Smooth muscle cell (in vitro differentiated cells): ENCODE results near the gene GPBAR1. TPM values are rescaled to one million over a fixed set of nuclear protein-coding genes. Genes with fewer than 3 reads are reported as not detected.

ENCODE experiments used
- DNase-seq: peaks from one replicate; lab custom pipeline; 2025; ENCODE audit not compliant: unreplicated experiment; lab: John Stamatoyannopoulos, UW
- H2AFZ ChIP-seq: fragments of 200-600 bp; sonication (generic); 2 replicates; pipeline ENCODE4 v1.6.0; 2016; ENCODE audit warnings: antibody characterized with exemption, low read depth, mild to moderate bottlenecking
- H3F3A ChIP-seq: fragments of 200-600 bp; sonication (generic); 2 replicates; pipeline ENCODE4 v1.6.0; 2017; ENCODE audit warnings: antibody characterized with exemption, low read depth
- H3K27ac ChIP-seq: fragments of 200-600 bp; sonication (generic); 2 replicates; pipeline ENCODE4 v1.5.1; 2016; ENCODE audit warnings: low read depth, mild to moderate bottlenecking
- H3K27me3 ChIP-seq: fragments of 200-600 bp; sonication (generic); 2 replicates; pipeline ENCODE4 v1.6.1; 2016; ENCODE audit warnings: low read depth, mild to moderate bottlenecking
- H3K36me3 ChIP-seq: fragments of 200-600 bp; sonication (generic); 2 replicates; pipeline ENCODE4 v1.5.1; 2016; ENCODE audit warnings: low read depth
- H3K4me1 ChIP-seq: fragments of 200-600 bp; sonication (generic); 2 replicates; pipeline ENCODE4 v1.5.1; 2016; ENCODE audit warnings: low read depth
- H3K4me2 ChIP-seq: fragments of 200-600 bp; sonication (generic); 2 replicates; pipeline ENCODE4 v1.6.0; 2016; ENCODE audit warnings: mild to moderate bottlenecking
- H3K4me3 ChIP-seq: fragments of 200-600 bp; sonication (generic); 2 replicates; pipeline ENCODE4 v1.5.1; 2016; ENCODE audit warnings: mild to moderate bottlenecking
- H3K79me2 ChIP-seq: fragments of 200-600 bp; sonication (generic); 2 replicates; pipeline ENCODE4 v1.6.0; 2016; ENCODE audit warnings: low read depth, mild to moderate bottlenecking
- H3K9ac ChIP-seq: fragments of 200-600 bp; sonication (generic); 2 replicates; pipeline ENCODE4 v1.6.0; 2016; ENCODE audit warnings: low read depth
- H3K9me3 ChIP-seq: fragments of 200-600 bp; sonication (generic); replicated peaks from 2 replicates; pipeline ENCODE4 v1.5.1; 2016; ENCODE audit warnings: low read depth
- H4K20me1 ChIP-seq: fragments of 200-600 bp; sonication (generic); 2 replicates; pipeline ENCODE4 v1.6.0; 2016; ENCODE audit warnings: low read depth
- CTCF ChIP-seq: fragments of 200-600 bp; sonication (generic); IDR thresholded peaks from 2 replicates; pipeline ENCODE4 v1.5.1; 2017; ENCODE audit warnings: borderline replicate concordance, mild to moderate bottlenecking, antibody characterized with exemption; ENCODE audit not compliant: insufficient read depth, poor library complexity, severe bottlenecking
- WGBS: methylation state at CpG from one replicate; pipeline ENCODE4 v1.1.7; 2016; ENCODE audit warnings: low lambda C conversion rate; 5-methylcytosine and 5-hydroxymethylcytosine counted together
- polyA plus RNA-seq: library from polyadenylated mRNA; unstranded; fragments of >200 nt; fragmentation: Nextera tagmentation; extraction: Ambion mirVana; gene quantifications from 2 replicates; pipeline ENCODE4 v1.2.1, GENCODE V29; 2016
- total RNA-seq: library from RNA; depleted of rRNA; stranded (reverse); fragments of >200 nt; gene quantifications from 2 replicates; pipeline ENCODE4 v1.2.3, GENCODE V29; 2014

The GPBAR1 gene
- total and polyA plus RNA-seq, 2 experiments from 2014 or later: 1.3 to 1.6 TPM

- WGBS: 97% methylated on average over 14 of the region's 14 CpGs
- Histone ChIP-seq H3K4me1 (peaks cover 10% of the 10 kb centered on the region), H3K79me2 (peaks cover 55% of the 10 kb centered on the region), H3K27ac (no peak overlapping the region), H3K4me2 (no peak overlapping the region), H3F3A (peaks cover 18% of the 10 kb centered on the region), H3K4me3 (no peak overlapping the region), H4K20me1 (peaks cover 22% of the 10 kb centered on the region), H3K9ac (no peak overlapping the region), H2AFZ (no peak overlapping the region), H3K9me3 (no peaks in the 10 kb centered on the region), H3K27me3 (no peaks in the 10 kb centered on the region), H3K36me3 (no peaks in the 10 kb centered on the region)
- TF ChIP-seq CTCF: no peak
- DNase-seq: no peak
These were observed 19.6 kb downstream of the GPBAR1 start for GRCh38 chr2:218280260-218280870.

DNA sequence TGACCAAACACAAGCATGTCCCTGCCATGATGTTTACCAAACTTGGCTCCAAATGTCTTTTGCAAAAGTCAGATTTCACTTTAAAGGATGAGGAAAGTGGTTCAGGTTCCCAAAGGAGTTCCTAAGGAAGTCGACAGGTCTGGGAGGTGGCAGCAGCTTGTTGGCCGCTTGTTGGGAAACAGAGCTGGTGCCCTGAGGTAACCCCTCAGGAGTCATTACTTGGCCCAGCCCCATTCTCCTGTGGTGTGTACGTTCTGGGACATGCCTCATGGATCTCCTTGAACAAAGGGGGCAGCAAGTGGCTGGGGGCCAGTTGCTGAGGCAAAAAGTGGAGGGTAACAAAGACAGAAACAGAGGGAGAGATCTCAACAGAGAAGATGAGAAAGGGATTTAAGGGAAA lies 20.6 kb downstream of the GPBAR1 start:
- Histone ChIP-seq H3K9me3 (no peaks in the 10 kb centered on the region), H2AFZ (no peak overlapping the region), H4K20me1 (peaks cover 22% of the 10 kb centered on the region), H3K27ac (peak overlapping the region; percentile 100), H3K4me1 (peaks cover 19% of the 10 kb centered on the region), H3K4me3 (no peak overlapping the region), H3K9ac (peak overlapping the region; percentile 96), H3F3A (peaks cover 27% of the 10 kb centered on the region), H3K79me2 (peaks cover 65% of the 10 kb centered on the region), H3K4me2 (peak overlapping the region; percentile 11), H3K36me3 (no peaks in the 10 kb centered on the region), H3K27me3 (no peaks in the 10 kb centered on the region)
- WGBS: 82% methylated on average over 3 of the region's 3 CpGs
- no peak for DNase-seq
- no peak for TF ChIP-seq CTCF

DNA sequence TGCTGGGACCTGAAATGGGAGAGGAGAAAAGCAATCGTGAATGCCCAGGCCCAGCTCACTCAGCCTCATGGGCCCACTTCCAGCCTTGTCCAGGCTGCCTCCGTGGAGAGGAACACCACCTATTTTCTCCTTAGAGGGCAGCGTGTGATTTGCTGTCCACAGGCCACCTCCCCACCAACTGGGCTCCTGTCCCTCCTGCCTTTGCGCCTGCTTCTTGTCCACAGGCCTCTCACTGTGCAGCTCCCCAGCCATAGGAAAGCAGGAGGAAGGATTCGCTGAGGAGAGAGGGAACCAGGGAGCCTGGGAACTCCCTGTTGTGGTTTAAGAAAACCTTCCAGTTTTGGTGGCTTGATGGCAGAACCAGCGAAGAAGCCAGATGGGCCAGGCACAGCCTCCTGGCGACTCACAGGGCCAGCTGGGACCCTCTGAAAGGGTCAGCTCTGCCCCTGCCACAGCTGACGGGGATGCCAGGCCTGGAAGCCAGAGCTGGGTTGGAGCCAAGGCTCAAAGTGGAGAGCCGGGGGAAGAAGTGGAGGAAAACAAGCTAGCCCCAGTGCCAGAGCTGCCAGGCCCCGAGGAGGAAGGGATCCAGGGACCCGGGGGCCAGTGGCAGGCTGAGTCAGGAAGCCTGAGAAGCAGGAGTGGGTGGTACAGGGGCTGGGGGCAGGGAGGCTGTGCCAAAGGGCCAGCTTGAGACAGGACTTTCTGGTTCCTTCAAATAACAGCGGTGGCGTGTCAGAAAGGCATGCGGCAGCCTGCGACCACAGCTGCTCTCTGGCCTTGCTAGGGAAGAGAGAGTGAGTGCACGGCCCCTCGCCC lies 21.6 kb downstream of the GPBAR1 start:
- WGBS: 35% methylated on average over 16 of the region's 17 CpGs
- no peak overlapping the region for H3K4me3 ChIP-seq

More for the DNA sequence above, 21.6 kb downstream of the GPBAR1 start:
- peaks cover 14% of the 10 kb centered on the region for H4K20me1 ChIP-seq
- H3K27ac ChIP-seq: peak overlapping the region; percentile 100
- no peak overlapping the region for H2AFZ ChIP-seq
- no peaks in the 10 kb centered on the region for H3K36me3 ChIP-seq
- DNase-seq: peak; percentile 21
- H3K27me3 ChIP-seq: no peaks in the 10 kb centered on the region
- H3F3A ChIP-seq: peaks cover 30% of the 10 kb centered on the region
- TF ChIP-seq CTCF: no peak
- H3K79me2 ChIP-seq: peaks cover 66% of the 10 kb centered on the region
- peak overlapping the region; percentile 80 for H3K4me2 ChIP-seq
- peak overlapping the region; percentile 96 for H3K9ac ChIP-seq
- no peaks in the 10 kb centered on the region for H3K9me3 ChIP-seq
- H3K4me1 ChIP-seq: peaks cover 22% of the 10 kb centered on the region
